Ovary (tissue), 9 donors: ENCODE data around the gene KRT75. TPM values are rescaled to one million over a fixed set of nuclear protein-coding genes. Genes with fewer than 3 reads are reported as not detected.

Experiments used
- DNase-seq, 5 donors: peaks; one replicate each; pipeline ENCODE4 v3.0.0-alpha.2; 2019 to 2020
- H3K27ac ChIP-seq, 2 donors: fragments of 200-600 bp; one replicate each; pipeline versions ENCODE4 v1.5.1 to v1.8.0; 2019 to 2022
- H3K27me3 ChIP-seq: fragments of 200-600 bp; one replicate; pipeline ENCODE4 v1.8.0; 2022
- H3K36me3 ChIP-seq: fragments of 200-600 bp; sonication (generic); one replicate; pipeline ENCODE4 v1.5.1; 2019
- H3K4me1 ChIP-seq: one replicate; pipeline ENCODE4 v1.8.1; 2013; ENCODE audit warnings: mild to moderate bottlenecking, moderate library complexity; ENCODE audit not compliant: insufficient read depth
- H3K4me3 ChIP-seq: fragments of 200-600 bp; sonication (generic); one replicate; pipeline ENCODE4 v1.5.1; 2017
- H3K9me3 ChIP-seq, 2 donors: fragments of 200-600 bp in 1 of 2; sonication (generic) in 1 of 2; one replicate each; pipeline versions ENCODE4 v1.5.1 to v1.8.1; 2013 to 2019; ENCODE audit warnings: mild to moderate bottlenecking in 1 of 2, moderate library complexity in 1 of 2
- EP300 ChIP-seq: sonication (generic); formaldehyde crosslinking; IDR thresholded peaks from one replicate; pipeline ENCODE4 v1.6.1; 2017; ENCODE audit warnings: antibody characterized with exemption
- POLR2A ChIP-seq: fragments of 450-650 bp; IDR thresholded peaks from one replicate; pipeline ENCODE4 v1.6.1; 2017; ENCODE audit warnings: antibody characterized with exemption, mild to moderate bottlenecking, moderate library complexity
- WGBS, 3 donors: extraction: QIAGEN DNeasy Blood & Tissue Kit in 1 of 3; methylation state at CpG; one replicate each; pipeline versions ENCODE4 v1.1.5 to v1.1.7; 2013 to 2017; 5-methylcytosine and 5-hydroxymethylcytosine counted together
- intact Hi-C, 4 donors: fragments of 100-400 bp; cut with DNase I; formaldehyde crosslinking; loops; one replicate each; pipeline versions ENCODE4 v1.11.0 to v1.15.1; 2022 to 2023
- polyA plus RNA-seq, 2 donors: library from polyadenylated mRNA; stranded (reverse); fragments of 200-250 nt in 1 of 2; fragments of 350-450 nt in 1 of 2; fragmentation: Illumina TruSeq in 1 of 2; extraction: RNeasy Lipid Tissue Mini Kit (QIAGEN cat#74804) in 1 of 2; gene quantifications; one replicate each; pipeline ENCODE4 v1.2.3, GENCODE V29; 2013 to 2014
- total RNA-seq, 7 donors: library from RNA; depleted of rRNA in 2 of 7; stranded (reverse); fragments of >200 nt in 2 of 7; fragmentation: NEBNext Ultra II Directional in 3 of 7; extraction: Animal tissue kit (Norgen Biotek cat#: 25700) in 3 of 7; gene quantifications; one replicate each; pipeline versions ENCODE4 v1.1.0 to v1.2.4, GENCODE V29; 2016 to 2023
- TF ChIP-seq, protein P1 (sequence below), 3 donors: fragments of 450-650 bp in 2 of 3; fragments of 200-600 bp in 1 of 3; IDR thresholded peaks; one replicate each; pipeline versions ENCODE4 v1.5.1 to v1.8.0; 2016 to 2022; ENCODE audit warnings: antibody characterized with exemption in 3 of 3, mild to moderate bottlenecking in 1 of 3
- donor health status: DM: no; HTN: no; CAD: no; lungs with moderate emphysema.
- donor health status: DM: no; HTN: no; CAD: no.
- donor health status: Bipolar disorder and iron deficiency.
- donor health status: DM: yes; HTN: yes; CAD: no.
- donor health status: DM: no; HTN: no; CAD: no.
- donor health status: DM: yes; HTN: yes; CAD: no.

Gene KRT75
- total and polyA plus RNA-seq, 9 donors: 0.08 TPM; not detected in 8

DNA sequence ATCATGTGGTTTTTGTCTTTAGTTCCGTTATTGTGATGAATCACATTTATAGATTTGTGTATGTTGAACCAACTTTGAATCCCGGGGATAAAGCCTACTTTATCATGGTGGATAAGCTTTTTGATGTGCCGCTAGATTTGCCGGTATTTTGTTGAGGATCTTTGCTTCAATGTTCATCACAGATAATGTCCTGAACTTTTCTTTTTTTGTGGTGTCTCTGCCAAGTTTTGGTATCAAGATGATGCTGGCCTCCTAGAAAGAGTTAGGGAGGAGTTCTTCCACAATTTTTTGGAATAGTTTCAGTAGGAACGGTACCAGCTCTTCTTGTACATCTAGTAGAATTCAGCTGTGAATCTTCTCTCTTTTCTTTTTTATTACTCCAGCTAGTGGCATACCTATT is 24.7 kb upstream of the KRT75 start:
- H3K27ac ChIP-seq: no peak overlapping the region
- no peaks in the 10 kb centered on the region for H3K4me1 ChIP-seq
- no peaks in the 10 kb centered on the region for H3K9me3 ChIP-seq
- no peaks in the 10 kb centered on the region for H3K27me3 ChIP-seq
- intact Hi-C loops: no loop called here
- no peak for DNase-seq
- TF ChIP-seq EP300: no peak
- TF ChIP-seq POLR2A: no peak
- TF ChIP-seq, protein P1, sequence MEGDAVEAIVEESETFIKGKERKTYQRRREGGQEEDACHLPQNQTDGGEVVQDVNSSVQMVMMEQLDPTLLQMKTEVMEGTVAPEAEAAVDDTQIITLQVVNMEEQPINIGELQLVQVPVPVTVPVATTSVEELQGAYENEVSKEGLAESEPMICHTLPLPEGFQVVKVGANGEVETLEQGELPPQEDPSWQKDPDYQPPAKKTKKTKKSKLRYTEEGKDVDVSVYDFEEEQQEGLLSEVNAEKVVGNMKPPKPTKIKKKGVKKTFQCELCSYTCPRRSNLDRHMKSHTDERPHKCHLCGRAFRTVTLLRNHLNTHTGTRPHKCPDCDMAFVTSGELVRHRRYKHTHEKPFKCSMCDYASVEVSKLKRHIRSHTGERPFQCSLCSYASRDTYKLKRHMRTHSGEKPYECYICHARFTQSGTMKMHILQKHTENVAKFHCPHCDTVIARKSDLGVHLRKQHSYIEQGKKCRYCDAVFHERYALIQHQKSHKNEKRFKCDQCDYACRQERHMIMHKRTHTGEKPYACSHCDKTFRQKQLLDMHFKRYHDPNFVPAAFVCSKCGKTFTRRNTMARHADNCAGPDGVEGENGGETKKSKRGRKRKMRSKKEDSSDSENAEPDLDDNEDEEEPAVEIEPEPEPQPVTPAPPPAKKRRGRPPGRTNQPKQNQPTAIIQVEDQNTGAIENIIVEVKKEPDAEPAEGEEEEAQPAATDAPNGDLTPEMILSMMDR (IDR thresholded peaks at IDR 0.05): no peak
- WGBS, 3 donors: 73 to 85% (median 85%) methylated on average over 5 of the region's 5 CpGs
- H3K4me3 ChIP-seq: no peak overlapping the region
- H3K36me3 ChIP-seq: no peaks in the 10 kb centered on the region

DNA sequence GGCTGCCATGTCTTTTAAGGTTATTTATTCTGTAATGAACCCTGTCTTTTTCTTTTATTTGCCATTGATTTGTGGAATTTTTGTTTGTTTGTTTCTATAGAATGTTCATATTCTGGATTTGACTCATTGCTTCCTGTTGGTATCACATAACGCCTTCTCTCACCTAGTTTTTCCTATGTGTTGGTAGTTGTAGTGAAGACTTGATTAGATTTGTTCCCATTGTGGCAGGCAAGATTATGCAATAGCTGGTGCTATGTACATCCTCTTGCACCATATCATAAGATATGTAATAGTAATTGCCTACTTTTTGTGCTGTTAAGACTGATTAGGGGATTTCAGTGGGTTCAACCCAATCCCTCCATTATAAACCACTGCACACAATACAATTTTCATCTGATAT is 21.6 kb upstream of the KRT75 start:
- Histone ChIP-seq H3K4me3 (no peak overlapping the region), H3K36me3 (no peaks in the 10 kb centered on the region), H3K4me1 (no peaks in the 10 kb centered on the region), H3K27ac (no peak overlapping the region), H3K9me3 (no peaks in the 10 kb centered on the region), H3K27me3 (no peaks in the 10 kb centered on the region)
- TF ChIP-seq EP300 (no peak), POLR2A (no peak)
- TF ChIP-seq, protein P1 (IDR thresholded peaks at IDR 0.05): no peak
- no peak for DNase-seq
- intact Hi-C loops: no loop called here
- WGBS, 3 donors: 78 to 93% (median 84%) methylated on average over 1 of the region's 1 CpG

- 49 to 59% (median 53%) methylated on average over 3 of the region's 3 CpGs for WGBS, 3 donors
- no peak for DNase-seq
Measured at GRCh38 chr12:52454411-52455201, 20.4 kb upstream of the KRT75 start.

DNA sequence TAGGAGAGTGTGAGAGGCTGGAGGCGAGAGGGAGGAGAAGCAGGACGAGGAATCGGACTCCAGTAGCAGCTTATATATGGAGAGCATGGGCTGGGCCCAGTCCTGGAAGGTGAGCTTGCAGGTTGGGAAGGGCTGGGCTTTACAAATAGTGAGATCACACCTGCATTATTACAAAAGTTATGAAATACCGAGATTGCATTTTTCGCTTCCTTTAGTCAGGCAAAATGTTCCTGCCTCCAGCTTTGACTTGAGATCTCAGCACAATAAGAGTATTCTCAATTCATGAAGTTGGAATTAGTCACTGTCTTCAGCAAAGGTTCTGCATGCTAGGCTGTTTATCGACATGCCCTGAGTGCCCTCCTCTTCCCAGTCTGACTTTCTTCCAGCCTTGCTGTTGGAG is 17.9 kb upstream of the KRT75 start, which contains the start of gene KRT6B:
TSS of gene KRT6B (minus strand) at position 46 of the 400 bp plus-strand sequence. CDS start 68 bp downstream, outside the sequence.
- no peak within 1 kb of the TSS for H3K4me3 ChIP-seq
- no peak for DNase-seq
- no peak for TF ChIP-seq EP300
- TF ChIP-seq, protein P1 (IDR thresholded peaks at IDR 0.05): no peak
- no peak for TF ChIP-seq POLR2A
- no peaks in the 10 kb centered on the region for H3K4me1 ChIP-seq
- H3K27ac ChIP-seq: no peak within 1 kb of the TSS
- H3K27me3 ChIP-seq: no peaks in the 10 kb centered on the region
- H3K9me3 ChIP-seq: no peaks in the 10 kb centered on the region
- WGBS, 3 donors: 86 to 92% (median 87%) methylated on average over 6 of the region's 6 CpGs
- intact Hi-C loops: no loop called here
- no peaks in the 10 kb centered on the region for H3K36me3 ChIP-seq

More at GRCh38 chr12:52454411-52455201, 20.4 kb upstream of the KRT75 start:
- TF ChIP-seq POLR2A (no peak), EP300 (no peak)
- TF ChIP-seq, protein P1 (IDR thresholded peaks at IDR 0.05): no peak
- H3K4me3 ChIP-seq: no peak overlapping the region
- no peak overlapping the region for H3K27ac ChIP-seq
- H3K4me1 ChIP-seq: no peaks in the 10 kb centered on the region
- no peaks in the 10 kb centered on the region for H3K36me3 ChIP-seq
- H3K27me3 ChIP-seq: no peaks in the 10 kb centered on the region
- intact Hi-C loops: no loop called here
- no peaks in the 10 kb centered on the region for H3K9me3 ChIP-seq
